Fibroblast of lung (primary cell): Measurements from ENCODE around the gene TMEM198. TPM values are rescaled to one million over a fixed set of nuclear protein-coding genes. Genes with fewer than 3 reads are reported as not detected.

ENCODE experiments used
- DNase-seq, 2 donors: peaks; one replicate each; pipeline versions ENCODE4 v3.0.0 to v3.0.0-alpha.2; 2010; ENCODE audit warnings: low read depth in 2 of 2
- H2AFZ ChIP-seq: 2 replicates; pipeline ENCODE4 v1.5.1; 2012; ENCODE audit warnings: low read length, control low read depth, inconsistent platforms
- H3K27ac ChIP-seq: 2 replicates; pipeline ENCODE4 v1.5.1; 2011; ENCODE audit warnings: low read length, control low read depth; ENCODE audit not compliant: insufficient read depth
- H3K27me3 ChIP-seq: 2 replicates; pipeline ENCODE4 v1.5.1; 2011; ENCODE audit warnings: mild to moderate bottlenecking, low read length; ENCODE audit not compliant: control insufficient read depth, insufficient read depth
- H3K36me3 ChIP-seq: 2 replicates; pipeline ENCODE4 v1.5.1; 2011; ENCODE audit warnings: low read length; ENCODE audit not compliant: control insufficient read depth, insufficient read depth
- H3K4me1 ChIP-seq: 2 replicates; pipeline ENCODE4 v1.5.1; 2011; ENCODE audit warnings: low read length; ENCODE audit not compliant: control insufficient read depth, insufficient read depth; ENCODE audit errors: extremely low read depth
- H3K4me2 ChIP-seq: 2 replicates; pipeline ENCODE4 v1.5.1; 2011; ENCODE audit warnings: low read length, control low read depth; ENCODE audit not compliant: insufficient read depth; ENCODE audit errors: extremely low read depth
- H3K4me3 ChIP-seq, 4 experiments: fragments of 200-600 bp in 1 of 4; sonication (generic) in 1 of 4; replicated peaks in 1 of 4; 2 replicates each; pipeline ENCODE4 v1.5.1; 2011 to 2016; ENCODE audit warnings: low read length in 4 of 4, low read depth in 3 of 4, mild to moderate bottlenecking in 3 of 4, control low read depth in 2 of 4, inconsistent platforms in 1 of 4, mixed read lengths in 1 of 4; ENCODE audit not compliant: insufficient read depth in 1 of 4; ENCODE audit errors: control extremely low read depth in 1 of 4
- H3K79me2 ChIP-seq: 2 replicates; pipeline ENCODE4 v1.5.1; 2012; ENCODE audit warnings: mild to moderate bottlenecking, low read length, inconsistent platforms; ENCODE audit not compliant: control insufficient read depth, insufficient read depth
- H3K9ac ChIP-seq: 2 replicates; pipeline ENCODE4 v1.5.1; 2011; ENCODE audit warnings: mild to moderate bottlenecking, low read length, control low read depth; ENCODE audit not compliant: insufficient read depth
- H3K9me3 ChIP-seq: 2 replicates; pipeline ENCODE4 v1.5.1; 2012; ENCODE audit warnings: low read depth, low read length; ENCODE audit not compliant: control insufficient read depth, insufficient read depth
- H4K20me1 ChIP-seq: 2 replicates; pipeline ENCODE4 v1.5.1; 2011; ENCODE audit warnings: low read length; ENCODE audit not compliant: control insufficient read depth, insufficient read depth; ENCODE audit errors: extremely low read depth
- CTCF ChIP-seq, 2 donors: IDR thresholded peaks in 1 of 2; conservative IDR thresholded peaks in 1 of 2; 1 replicate in 1 of 2; 2 replicates in 1 of 2; pipeline ENCODE4 v1.5.1; 2011 to 2012; ENCODE audit warnings: low read length in 2 of 2, control low read depth in 1 of 2, inconsistent platforms in 1 of 2, low read depth in 1 of 2, mild to moderate bottlenecking in 1 of 2
- EZH2 ChIP-seq: IDR thresholded peaks from 2 replicates; pipeline ENCODE4 v1.5.1; 2012; ENCODE audit warnings: low read length, control low read depth, mild to moderate bottlenecking; ENCODE audit errors: missing control alignments
- polyA plus RNA-seq, 2 donors: library from polyadenylated mRNA; depleted of rRNA in 1 of 2; stranded (reverse) in 1 of 2; unstranded in 1 of 2; fragments of >200 nt; gene quantifications; 2 replicates each; pipeline ENCODE4 v1.2.1, GENCODE V29; 2011 to 2012; ENCODE audit warnings: missing spikeins in 1 of 2
- total RNA-seq: library from RNA; depleted of rRNA; stranded (reverse); fragments of >200 nt; gene quantifications from 2 replicates; pipeline ENCODE4 v1.2.1, GENCODE V29; 2014

Gene TMEM198
- total and polyA plus RNA-seq, 2 donors (not counting 1 experiment from before 2014, with no cell fraction given) = 0.70 to 0.99 TPM

GRCh38 chr2:219520079-219520478 is 23.7 kb upstream of the TMEM198 start:
- Histone ChIP-seq H3K27me3 (peaks cover 22% of the 10 kb centered on the region), H3K4me3 (no peak overlapping the region), H3K4me2 (no peak overlapping the region), H3K36me3 (no peaks in the 10 kb centered on the region), H3K27ac (no peak overlapping the region), H3K9me3 (no peaks in the 10 kb centered on the region), H3K9ac (no peak overlapping the region), H3K79me2 (no peaks in the 10 kb centered on the region), H2AFZ (no peak overlapping the region), H3K4me1 (peaks cover 14% of the 10 kb centered on the region), H4K20me1 (no peaks in the 10 kb centered on the region)
- no peak for DNase-seq
- no peak for TF ChIP-seq EZH2
- no peak for TF ChIP-seq CTCF (conservative IDR thresholded peaks at IDR 0.05 in 1 of 2, IDR thresholded peaks at IDR 0.05 in 1 of 2; ENCODE audit: low read depth in 1 of 2, low read length in 2 of 2)

DNA sequence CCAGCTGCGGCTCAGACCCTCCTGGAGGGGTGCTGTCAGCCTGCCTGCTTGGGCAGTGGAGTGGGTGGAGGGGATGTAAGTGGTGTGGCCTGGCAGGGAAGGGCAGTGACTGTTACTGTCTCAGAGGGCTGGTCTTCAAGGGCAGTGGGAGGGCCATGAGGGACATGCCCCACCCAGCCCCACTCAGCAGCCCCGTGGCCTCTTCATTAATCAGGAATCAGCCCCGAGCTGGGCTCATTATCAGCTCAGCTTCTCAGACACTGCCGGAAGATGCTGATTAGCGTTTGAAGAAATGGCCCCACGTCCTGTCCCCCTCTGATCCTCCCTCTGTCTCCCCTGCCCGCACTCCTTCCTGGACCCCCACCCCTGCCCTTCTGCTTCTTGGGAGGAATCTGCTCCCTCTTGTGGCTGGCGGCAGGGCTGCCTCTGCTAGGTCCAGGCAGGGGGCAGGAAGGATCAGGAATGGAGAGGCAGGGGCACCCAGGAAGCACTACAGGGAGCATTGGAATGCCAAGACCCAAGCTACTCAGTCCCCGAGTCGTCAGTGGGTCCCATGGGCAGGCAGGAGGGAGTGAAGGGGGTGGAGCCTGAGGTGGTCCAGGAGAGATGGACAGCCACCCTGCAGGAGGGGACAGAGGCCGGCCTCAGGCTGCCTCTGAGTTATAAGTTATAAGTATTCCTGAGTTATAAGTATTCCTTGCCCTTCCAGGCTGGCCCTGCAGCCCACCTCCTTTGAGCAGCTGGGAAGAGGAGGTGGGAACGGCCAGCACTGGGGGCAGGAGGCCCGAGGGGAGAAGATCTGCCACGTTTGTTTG is 22.6 kb upstream of the TMEM198 start:
- no peak overlapping the region for H3K27ac ChIP-seq
- H3K79me2 ChIP-seq = no peaks in the 10 kb centered on the region
- H2AFZ ChIP-seq = peak overlapping the region; percentile 39
- no peaks in the 10 kb centered on the region for H3K36me3 ChIP-seq
- peaks cover 12% of the 10 kb centered on the region for H3K27me3 ChIP-seq
- peak overlapping the region; percentile 27 for H3K4me2 ChIP-seq
- no peak overlapping the region for H3K4me3 ChIP-seq
- peak; percentile 41 to 56 for DNase-seq
- TF ChIP-seq CTCF (conservative IDR thresholded peaks at IDR 0.05 in 1 of 2, IDR thresholded peaks at IDR 0.05 in 1 of 2; ENCODE audit: low read depth in 1 of 2, low read length in 2 of 2) = peak; percentile 64 to 81
- TF ChIP-seq EZH2 = no peak
- H3K9me3 ChIP-seq = no peaks in the 10 kb centered on the region
- peaks cover 14% of the 10 kb centered on the region for H3K4me1 ChIP-seq
- no peak overlapping the region for H3K9ac ChIP-seq
- H4K20me1 ChIP-seq = no peaks in the 10 kb centered on the region

- no peaks in the 10 kb centered on the region for H4K20me1 ChIP-seq
- no peaks in the 10 kb centered on the region for H3K36me3 ChIP-seq
- H3K27me3 ChIP-seq = peaks cover 20% of the 10 kb centered on the region
- DNase-seq = peak; percentile 40 to 87
- H3K9ac ChIP-seq = no peak overlapping the region
- H2AFZ ChIP-seq = no peak overlapping the region
- no peaks in the 10 kb centered on the region for H3K79me2 ChIP-seq
- no peak overlapping the region for H3K27ac ChIP-seq
- H3K4me1 ChIP-seq = peaks cover 14% of the 10 kb centered on the region
- no peaks in the 10 kb centered on the region for H3K9me3 ChIP-seq
- H3K4me2 ChIP-seq = peak overlapping the region; percentile 77
- H3K4me3 ChIP-seq = peak overlapping the region in 2 of 4 experiments; percentile 3 to 40
- peak; percentile 38 for TF ChIP-seq EZH2
- no peak for TF ChIP-seq CTCF (conservative IDR thresholded peaks at IDR 0.05 in 1 of 2, IDR thresholded peaks at IDR 0.05 in 1 of 2; ENCODE audit: low read depth in 1 of 2, low read length in 2 of 2)
Observed at GRCh38 chr2:219522111-219523030, 21.5 kb upstream of the TMEM198 start.
